Activated T-helper 2 cell treated with anti-CD3 and anti-CD28 coated beads, Interferon-gamma antibody, Interleukin-2, Interleukin-4, amounts not matched to agents 10 μg/mL and 5 μg/mL and 100 μg/mL, durations not matched to agents 14 hours and 24 hours and 36 hours (primary cell): Measurements from ENCODE around the gene TRAPPC3. TPM values are rescaled to one million over a fixed set of nuclear protein-coding genes. Genes with fewer than 3 reads are reported as not detected.
A peak's percentile ranks its signal among the peaks of the same experiment; 100 is the strongest.

Source experiments
- DNase-seq: peaks from one replicate; pipeline ENCODE4 v3.0.0; 2021; ENCODE audit warnings: low spot score
- H3K27ac Mint-ChIP-seq: one replicate; pipeline ENCODE4 v1.8.0; 2021; ENCODE audit warnings: mixed read lengths
- H3K27me3 Mint-ChIP-seq: one replicate; pipeline ENCODE4 v1.8.0; 2021; ENCODE audit warnings: low read depth, mixed read lengths
- H3K36me3 Mint-ChIP-seq: one replicate; pipeline ENCODE4 v1.8.0; 2021; ENCODE audit warnings: low read depth, mixed read lengths
- H3K4me1 Mint-ChIP-seq: one replicate; pipeline ENCODE4 v1.8.0; 2021; ENCODE audit warnings: low read depth, mixed read lengths
- H3K4me3 Mint-ChIP-seq: one replicate; pipeline ENCODE4 v1.8.0; 2021; ENCODE audit warnings: low read depth, mild to moderate bottlenecking, moderate library complexity, mixed read lengths
- H3K9me3 Mint-ChIP-seq: one replicate; pipeline ENCODE4 v1.8.0; 2021; ENCODE audit warnings: mixed read lengths
- intact Hi-C: fragments of 100-400 bp; cut with micrococcal nuclease; formaldehyde crosslinking; loops from one replicate; pipeline ENCODE4 v1.15.1; 2023
- total RNA-seq: library from RNA; stranded (reverse); gene quantifications from 2 replicates; pipeline ENCODE4 v1.2.3, GENCODE V29; 2022

TRAPPC3 gene
- total RNA-seq, 1 donor from 2014 or later = 68.4 TPM

GRCh38 chr1:36155408-36156328 is 6.4 kb upstream of the TRAPPC3 start, which contains the start of gene MAP7D1:
Gene MAP7D1, plus strand, starts transcription at chr1:36156160. Its CDS starts 258 bp downstream, at chr1:36156418.
- Mint-ChIP-seq H3K36me3 (peaks cover 22% of the 10 kb centered on the region), H3K9me3 (no peaks in the 10 kb centered on the region), H3K27me3 (no peaks in the 10 kb centered on the region), H3K4me3 (peak within 1 kb of the TSS; percentile 89), H3K27ac (peak within 1 kb of the TSS; percentile 90), H3K4me1 (peaks cover 61% of the 10 kb centered on the region)
- peak; percentile 80 for DNase-seq
- intact Hi-C loops = loop anchor here (5.0 to 10.0 kb wide), 2 partner anchors 269 to 963 kb away; partner anchors contain the start of gene SFPQ

- peak overlapping the region; percentile 86 for H3K27ac Mint-ChIP-seq
- DNase-seq = no peak
- H3K4me1 Mint-ChIP-seq = peaks cover 62% of the 10 kb centered on the region
- peaks cover 22% of the 10 kb centered on the region for H3K36me3 Mint-ChIP-seq
- H3K4me3 Mint-ChIP-seq = peak overlapping the region; percentile 82
- H3K27me3 Mint-ChIP-seq = no peaks in the 10 kb centered on the region
- H3K9me3 Mint-ChIP-seq = no peaks in the 10 kb centered on the region
- intact Hi-C loops = loop anchor here (5.0 to 10.0 kb wide), 3 partner anchors 232 to 963 kb away; partner anchors contain the start of genes SFPQ and STK40
These were observed 5.6 kb upstream of the TRAPPC3 start for GRCh38 chr1:36154765-36155407.

DNA sequence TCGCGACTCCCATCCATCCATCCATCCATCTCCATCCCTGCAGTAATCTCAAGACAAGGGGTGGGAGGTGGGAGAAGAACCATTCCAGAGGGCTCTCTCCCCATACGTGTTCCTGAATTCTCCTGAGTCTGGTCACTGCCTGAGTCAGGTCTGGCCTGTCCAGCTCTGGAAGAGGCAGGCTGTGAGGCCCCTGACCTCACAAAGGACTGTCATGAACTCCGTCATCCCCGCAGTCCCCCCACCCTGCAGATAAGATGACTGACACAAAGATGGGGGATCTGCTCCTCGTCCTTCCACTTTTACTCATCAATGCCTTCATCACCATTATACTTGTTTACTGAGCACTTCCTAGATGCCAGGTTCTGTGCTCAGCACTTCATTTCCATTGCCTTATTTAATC is 5.0 kb upstream of the TRAPPC3 start:
- intact Hi-C loops = loop anchor here (5.0 to 10.0 kb wide), 2 partner anchors 233 to 270 kb away; partner anchors contain the start of gene STK40
- H3K36me3 Mint-ChIP-seq = peaks cover 18% of the 10 kb centered on the region
- no peak for DNase-seq
- peaks cover 60% of the 10 kb centered on the region for H3K4me1 Mint-ChIP-seq
- no peaks in the 10 kb centered on the region for H3K27me3 Mint-ChIP-seq
- no peaks in the 10 kb centered on the region for H3K9me3 Mint-ChIP-seq
- H3K27ac Mint-ChIP-seq = peak overlapping the region; percentile 86
- peak overlapping the region; percentile 82 for H3K4me3 Mint-ChIP-seq

- peaks cover 14% of the 10 kb centered on the region for H3K36me3 Mint-ChIP-seq
- no peak overlapping the region for H3K4me3 Mint-ChIP-seq
- H3K27ac Mint-ChIP-seq = peak overlapping the region; percentile 67
- no peaks in the 10 kb centered on the region for H3K27me3 Mint-ChIP-seq
- no peaks in the 10 kb centered on the region for H3K9me3 Mint-ChIP-seq
- H3K4me1 Mint-ChIP-seq = peaks cover 55% of the 10 kb centered on the region
- intact Hi-C loops = loop anchor here (5.0 to 10.0 kb wide), 2 partner anchors 234 to 271 kb away; partner anchors contain the start of gene STK40
- DNase-seq = no peak
These were observed 4.2 kb upstream of the TRAPPC3 start for GRCh38 chr1:36153476-36153875.

DNA sequence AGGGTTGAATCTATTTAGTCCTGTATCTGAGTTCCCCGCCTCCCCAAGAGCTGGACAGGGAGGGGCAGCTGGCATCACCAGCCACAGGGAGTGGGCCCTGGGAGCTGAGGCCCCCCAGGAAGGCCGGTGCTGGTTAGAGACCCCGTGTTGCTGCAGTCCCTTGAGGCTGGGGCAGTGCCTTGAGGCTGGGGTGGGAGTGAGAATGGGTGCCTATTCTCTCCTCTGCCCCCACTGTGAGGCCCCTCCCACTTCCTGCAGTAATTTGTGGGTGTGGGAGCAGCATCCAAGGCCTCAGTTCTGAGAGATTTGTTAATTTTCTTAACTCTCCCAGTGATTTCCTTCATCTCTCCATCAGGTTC is 2.5 kb upstream of the TRAPPC3 start:
- intact Hi-C loops = loop anchor here (5.0 to 10.0 kb wide), 2 partner anchors 235 to 273 kb away; partner anchors contain the start of gene STK40
- H3K4me3 Mint-ChIP-seq = peak overlapping the region; percentile 52
- H3K27ac Mint-ChIP-seq = peak overlapping the region; percentile 72
- H3K27me3 Mint-ChIP-seq = no peaks in the 10 kb centered on the region
- peaks cover 53% of the 10 kb centered on the region for H3K4me1 Mint-ChIP-seq
- DNase-seq = peak; percentile 51
- H3K36me3 Mint-ChIP-seq = peaks cover 12% of the 10 kb centered on the region
- H3K9me3 Mint-ChIP-seq = peaks cover 2% of the 10 kb centered on the region

DNA sequence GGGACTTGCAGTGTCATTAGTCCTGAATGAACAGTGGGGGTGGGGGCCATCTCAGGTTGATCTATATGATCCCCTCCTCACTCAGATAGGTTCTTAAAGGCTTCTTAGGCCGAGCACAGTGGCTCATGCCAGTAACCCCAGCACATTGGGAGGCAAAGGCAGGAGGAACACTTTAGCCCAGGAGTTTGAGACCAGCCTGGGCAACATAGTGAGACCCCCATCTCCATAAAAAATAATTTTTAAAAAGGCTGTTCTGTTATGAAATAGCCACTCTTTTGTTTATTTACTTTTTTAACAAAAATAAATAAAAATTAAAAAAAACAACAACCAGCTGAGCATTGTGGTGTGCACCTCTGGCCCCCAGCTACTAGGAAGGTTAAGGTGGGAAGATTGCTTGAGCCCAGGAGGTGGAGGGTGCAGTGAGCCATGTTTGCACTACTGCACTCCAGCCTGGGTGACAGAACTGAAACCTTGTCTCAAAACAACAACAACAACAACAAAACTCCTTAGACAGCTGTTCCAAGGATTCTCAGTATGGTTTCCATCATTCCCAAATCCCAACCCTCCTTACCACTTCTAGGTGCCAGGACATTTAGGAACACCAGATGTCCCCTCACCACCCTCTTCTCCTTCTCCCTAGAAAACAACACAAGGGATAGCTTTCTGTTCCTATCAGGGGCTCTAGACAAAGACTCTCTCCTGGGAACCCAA is 2.0 kb upstream of the TRAPPC3 start:
- H3K4me1 Mint-ChIP-seq = peaks cover 54% of the 10 kb centered on the region
- DNase-seq = no peak
- H3K27me3 Mint-ChIP-seq = no peaks in the 10 kb centered on the region
- peak overlapping the region; percentile 60 for H3K4me3 Mint-ChIP-seq
- peaks cover 15% of the 10 kb centered on the region for H3K36me3 Mint-ChIP-seq
- intact Hi-C loops = loop anchor here (5.0 to 10.0 kb wide), 2 partner anchors 236 to 274 kb away; partner anchors contain the start of gene STK40
- H3K27ac Mint-ChIP-seq = peak overlapping the region; percentile 94
- H3K9me3 Mint-ChIP-seq = peaks cover 3% of the 10 kb centered on the region

- H3K4me1 Mint-ChIP-seq = peaks cover 54% of the 10 kb centered on the region
These were observed 1.2 kb upstream of the TRAPPC3 start for GRCh38 chr1:36150296-36151133.

DNA sequence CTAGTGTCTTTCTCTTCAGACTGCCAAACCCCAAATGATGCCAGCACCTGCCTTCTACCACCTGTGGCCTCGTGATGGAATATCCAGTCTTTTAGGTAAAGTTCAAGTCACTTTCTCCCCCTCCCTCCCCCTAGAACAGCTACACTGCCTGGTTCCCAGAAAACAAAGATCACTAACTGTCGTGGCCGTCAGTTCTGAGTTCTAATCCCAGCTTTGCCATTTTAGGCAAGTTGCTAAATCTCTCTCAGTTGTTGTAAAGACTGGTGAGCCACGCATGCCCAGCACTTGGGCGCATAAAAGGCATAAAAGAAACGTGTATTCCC is 648 bp upstream of the TRAPPC3 start:
- Mint-ChIP-seq H3K4me1 (peaks cover 52% of the 10 kb centered on the region), H3K4me3 (peak overlapping the region; percentile 92), H3K27ac (peak overlapping the region; percentile 94), H3K36me3 (peaks cover 15% of the 10 kb centered on the region), H3K27me3 (no peaks in the 10 kb centered on the region), H3K9me3 (peaks cover 3% of the 10 kb centered on the region)
- no peak for DNase-seq
- intact Hi-C loops = loop anchor here (1.0 to 10.0 kb wide), 8 partner anchors 11 to 275 kb away; partner anchors contain the start of genes SH3D21, STK40 and THRAP3

More at GRCh38 chr1:36150296-36151133, 1.2 kb upstream of the TRAPPC3 start:
- Mint-ChIP-seq H3K9me3 (peaks cover 3% of the 10 kb centered on the region), H3K4me3 (peak overlapping the region; percentile 92), H3K36me3 (peaks cover 15% of the 10 kb centered on the region), H3K27me3 (no peaks in the 10 kb centered on the region), H3K27ac (peak overlapping the region; percentile 94)
- DNase-seq = peak; percentile 78
- intact Hi-C loops = loop anchor here (5.0 to 10.0 kb wide), 2 partner anchors 237 to 274 kb away; partner anchors contain the start of gene STK40

- Mint-ChIP-seq H3K27ac (peak overlapping the region; percentile 94), H3K36me3 (peaks cover 16% of the 10 kb centered on the region), H3K4me1 (peaks cover 46% of the 10 kb centered on the region), H3K4me3 (peak overlapping the region; percentile 92), H3K27me3 (no peaks in the 10 kb centered on the region), H3K9me3 (peaks cover 3% of the 10 kb centered on the region)
- no peak for DNase-seq
- intact Hi-C loops = loop anchor here (1.0 to 2.0 kb wide), 6 partner anchors 12 to 158 kb away; partner anchors contain the start of genes SH3D21 and THRAP3
These were observed 457 bp downstream of the TRAPPC3 start for GRCh38 chr1:36148821-36149236.

GRCh38 chr1:36144413-36144812 is 4.9 kb downstream of the TRAPPC3 start:
- no peak overlapping the region for H3K27ac Mint-ChIP-seq
- H3K9me3 Mint-ChIP-seq = peaks cover 3% of the 10 kb centered on the region
- peaks cover 46% of the 10 kb centered on the region for H3K36me3 Mint-ChIP-seq
- intact Hi-C loops = no loop called here
- no peak for DNase-seq
- H3K4me1 Mint-ChIP-seq = peaks cover 37% of the 10 kb centered on the region
- no peak overlapping the region for H3K4me3 Mint-ChIP-seq
- no peaks in the 10 kb centered on the region for H3K27me3 Mint-ChIP-seq

DNA sequence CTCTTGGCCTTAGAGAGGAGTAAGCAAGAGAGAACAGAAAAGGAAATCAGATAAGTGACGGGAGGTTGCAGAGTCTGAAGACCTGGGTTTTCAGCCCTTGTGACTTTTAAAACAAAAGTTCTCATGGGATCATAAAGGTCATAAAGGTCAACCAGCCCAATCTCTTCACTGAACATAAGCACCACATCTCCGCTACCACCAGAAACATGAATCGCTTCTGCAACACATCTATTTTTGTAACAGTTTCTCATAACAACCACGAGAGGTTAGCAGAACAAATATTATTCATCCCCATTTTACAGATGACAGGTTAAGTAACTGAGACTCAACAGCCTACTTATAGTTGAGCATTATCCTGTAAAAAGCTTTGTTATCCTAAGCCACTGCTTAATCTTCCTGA is 5.9 kb downstream of the TRAPPC3 start:
- intact Hi-C loops = no loop called here
- no peak overlapping the region for H3K4me3 Mint-ChIP-seq
- DNase-seq = no peak
- no peaks in the 10 kb centered on the region for H3K27me3 Mint-ChIP-seq
- H3K4me1 Mint-ChIP-seq = peaks cover 37% of the 10 kb centered on the region
- peaks cover 3% of the 10 kb centered on the region for H3K9me3 Mint-ChIP-seq
- peaks cover 49% of the 10 kb centered on the region for H3K36me3 Mint-ChIP-seq
- peak overlapping the region; percentile 68 for H3K27ac Mint-ChIP-seq
